Motor neuron (in vitro differentiated cells): ENCODE measurements around the gene FABP7. TPM values are rescaled to one million over a fixed set of nuclear protein-coding genes. Genes with fewer than 3 reads are reported as not detected.

Experiments
- ATAC-seq, 8 experiments: fragments of 200-7000 bp; cut with Tn5 transposase; replicated peaks in 6 of 8; 2 replicates each; pipeline ENCODE4 v1.8.0; 2021; ENCODE audit warnings: mild to moderate bottlenecking in 8 of 8, moderate library complexity in 8 of 8
- H3K27ac ChIP-seq, 2 donors: fragments of 250-450 bp; sonication (Bioruptor Pico); 2 replicates each; pipeline ENCODE4 v1.9.0; 2021; ENCODE audit warnings: antibody characterized with exemption in 2 of 2, mild to moderate bottlenecking in 2 of 2, moderate library complexity in 1 of 2
- H3K4me1 ChIP-seq, 2 donors: fragments of 250-450 bp; sonication (Bioruptor Pico); replicated peaks in 1 of 2; 2 replicates each; pipeline ENCODE4 v1.6.1; 2021; ENCODE audit warnings: antibody characterized with exemption in 2 of 2, mild to moderate bottlenecking in 2 of 2, moderate library complexity in 1 of 2
- H3K4me3 ChIP-seq, 5 donors: fragments of 250-450 bp; sonication (Bioruptor Pico); 2 replicates each; pipeline ENCODE4 v1.9.0; 2021; ENCODE audit warnings: antibody characterized with exemption in 5 of 5, mild to moderate bottlenecking in 5 of 5, moderate library complexity in 4 of 5
- WGBS, 10 experiments: fragments of 450-650 bp; shearing (Covaris generic); methylation state at CpG; one replicate each; pipeline ENCODE4 v1.0.0; 2022; 5-methylcytosine and 5-hydroxymethylcytosine counted together
- in situ Hi-C, 9 experiments: fragments of 400-800 bp; cut with MboI; loops; one replicate each; pipeline ENCODE4 v1.15.0; 2021; ENCODE audit warnings: low sequenced_read_pairs in 9 of 9, low pct_unique_long_range_greater_than_20kb in 2 of 9; ENCODE audit not compliant: unreplicated experiment in 9 of 9
- total RNA-seq, 8 experiments: library from RNA; unstranded; fragments of 300-600 nt; gene quantifications; 2 replicates each; pipeline versions ENCODE4 v1.2.3 to v1.2.4, GENCODE V29; 2022

FABP7 gene
- total RNA-seq, 8 experiments from 2014 or later: 0.15 to 177 (median 16.2) TPM; not detected in 1

DNA sequence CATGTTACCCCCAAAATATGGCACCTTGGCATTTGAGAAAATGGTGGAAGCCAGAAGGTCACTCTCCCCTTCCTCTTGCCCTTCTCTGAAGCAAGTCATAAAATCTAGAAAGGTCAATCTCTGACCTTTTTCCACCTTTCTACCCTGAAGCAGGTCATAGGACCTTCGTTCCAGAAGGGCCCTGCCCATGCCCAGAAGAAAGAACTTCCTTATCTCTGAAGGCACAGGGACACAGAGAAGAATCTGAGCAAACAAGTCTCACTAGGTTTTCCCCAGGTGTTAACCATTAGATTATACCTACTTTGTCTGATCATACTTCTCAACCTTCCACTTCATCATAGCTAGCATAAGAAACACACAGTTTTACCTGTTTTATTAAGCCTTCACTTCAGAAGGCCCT, 52.0 kb downstream of the FABP7 start:
- no peak for ATAC-seq
- Histone ChIP-seq H3K4me1 (peaks cover 13% of the 10 kb centered on the region in 2 donors), H3K4me3 (no peak overlapping the region), H3K27ac (no peak overlapping the region)
- in situ Hi-C loops: loop anchor here in 7 of 9 experiments (10.0 to 25.0 kb wide), 3 partner anchors 94 to 344 kb away; no protein-coding TSS in a partner anchor
- WGBS, 10 experiments: 36 to 100% (median 88%) methylated on average over 1 of the region's 1 CpG; no CpG with 5 or more reads in 6 of the 10 experiments

DNA sequence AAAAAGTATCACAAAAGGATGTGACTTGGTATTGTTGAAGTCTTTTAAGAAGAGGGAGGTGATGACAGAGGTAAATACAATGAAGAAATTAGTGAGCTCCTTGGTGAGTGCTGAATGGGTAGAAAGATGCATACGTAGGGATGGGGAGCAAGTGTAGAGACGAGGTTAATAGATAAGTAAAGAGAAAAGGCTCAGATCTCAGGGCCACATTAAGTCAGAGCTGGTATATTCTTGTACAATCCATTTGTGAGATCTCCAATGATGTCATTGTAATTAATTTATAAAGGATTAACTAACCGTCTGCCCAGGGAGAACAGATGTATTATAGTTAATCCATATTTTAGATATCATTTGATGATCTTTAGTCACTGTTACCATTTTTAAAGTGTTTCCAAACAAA, 52.9 kb downstream of the FABP7 start:
- peak in 4 of 8 experiments; percentile 14 to 61 (median 58) for ATAC-seq
- whole genome bisulfite sequencing, 10 experiments: 0 to 76% (median 54%) methylated on average over 1 to 3 of the region's 3 CpGs
- Histone ChIP-seq H3K27ac (no peak overlapping the region), H3K4me3 (peak overlapping the region in 1 of 5 donors; percentile 37), H3K4me1 (peaks cover 13% of the 10 kb centered on the region in 2 donors)
- in situ Hi-C loops: loop anchor here in 7 of 9 experiments (10.0 to 25.0 kb wide), 3 partner anchors 95 to 345 kb away; no protein-coding TSS in a partner anchor

DNA sequence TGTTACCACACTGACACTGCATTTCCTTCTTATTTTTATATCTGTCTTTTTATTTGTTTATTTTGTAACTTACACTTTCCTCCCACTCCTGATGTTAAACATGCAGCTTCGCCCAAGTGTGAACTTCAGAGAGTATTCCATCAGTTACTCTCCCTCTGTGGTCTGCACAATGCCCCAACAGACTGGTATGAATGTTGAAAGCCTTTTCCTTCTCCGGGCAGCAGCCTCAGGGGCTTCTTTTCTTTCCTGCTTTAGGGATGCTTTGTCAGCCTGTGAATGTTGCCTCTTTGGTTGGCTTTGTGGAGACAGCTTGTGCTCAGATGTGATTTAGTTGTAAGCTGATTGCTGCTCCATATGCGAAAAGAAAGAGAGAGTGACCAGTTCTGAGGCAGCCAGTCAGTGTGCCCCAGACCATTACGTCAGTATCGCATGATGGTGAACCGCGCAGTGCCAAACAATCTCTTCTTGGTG, 53.5 kb downstream of the FABP7 start:
- peak in 7 of 8 experiments; percentile 72 to 97 (median 86) for ATAC-seq
- H3K4me3 ChIP-seq: peak overlapping the region in 2 of 5 donors; percentile 8 to 37
- H3K27ac ChIP-seq: peak overlapping the region in 1 of 2 donors; percentile 1
- peaks cover 13% of the 10 kb centered on the region in 2 donors for H3K4me1 ChIP-seq
- in situ Hi-C loops: loop anchor here in 7 of 9 experiments (10.0 to 25.0 kb wide), 3 partner anchors 96 to 346 kb away; no protein-coding TSS in a partner anchor
- WGBS, 10 experiments: 19 to 68% (median 46%) methylated on average over 2 to 7 of the region's 7 CpGs; no CpG with 5 or more reads in 1 of the 10 experiments

Other genes with a start within 250 kb of the FABP7 start
- gene PKIB, start 169.3 kb upstream of the FABP7 start, total RNA-seq: 10 to 100 TPM in 2 of 8 experiments, 1 to 10 TPM in 3, under 1 TPM in 2, not detected in 1; 0.41 to 93.2 (median 4.7) TPM
- gene SMPDL3A, start 9.5 kb downstream of the FABP7 start, total RNA-seq: 10 to 100 TPM in 2 of 8 experiments, 1 to 10 TPM in 6; 2.7 to 22.6 (median 4.4) TPM
- 10 to 100 TPM in 3 of 8 experiments, 1 to 10 TPM in 3, under 1 TPM in 1, not detected in 1; 0.07 to 11.7 (median 10.0) TPM for gene CLVS2, start 216.5 kb downstream of the FABP7 start, total RNA-seq